Mucosa of rectum (tissue), 2 donors: ENCODE results near the gene LIX1.
"Not testable (repeated sequence)": the region's sequence is repeated elsewhere in the genome, so short reads cannot be mapped to it uniquely, and the experiment has no call there.

ENCODE experiments used
- H3K27ac ChIP-seq, 2 donors: one replicate each; pipeline ENCODE4 v1.7.0; 2013; ENCODE audit warnings: inconsistent platforms in 2 of 2, low read depth in 2 of 2, low read length in 2 of 2
- H3K27me3 ChIP-seq, 2 donors: one replicate each; pipeline ENCODE4 v1.7.0; 2013; ENCODE audit warnings: low read length in 2 of 2; ENCODE audit not compliant: control insufficient read depth in 2 of 2, insufficient read depth in 2 of 2
- H3K36me3 ChIP-seq, 2 donors: one replicate each; pipeline ENCODE4 v1.7.0; 2013; ENCODE audit warnings: low read length in 2 of 2; ENCODE audit not compliant: control insufficient read depth in 2 of 2, insufficient read depth in 2 of 2
- H3K4me1 ChIP-seq, 2 donors: one replicate each; pipeline ENCODE4 v1.7.0; 2013; ENCODE audit warnings: low read length in 2 of 2, mild to moderate bottlenecking in 1 of 2; ENCODE audit not compliant: control insufficient read depth in 2 of 2, insufficient read depth in 2 of 2
- H3K4me3 ChIP-seq, 2 donors: one replicate each; pipeline ENCODE4 v1.7.0; 2013; ENCODE audit warnings: low read length in 2 of 2
- H3K9ac ChIP-seq, 2 donors: one replicate each; pipeline ENCODE4 v1.7.0; 2013; ENCODE audit warnings: low read length in 2 of 2, low read depth in 1 of 2, mild to moderate bottlenecking in 1 of 2
- H3K9me3 ChIP-seq, 2 donors: one replicate each; pipeline ENCODE4 v1.7.0; 2013; ENCODE audit warnings: low read length in 2 of 2; ENCODE audit not compliant: control insufficient read depth in 2 of 2
- donor health status: healthy.
- donor health status: Normal muscosa, but diverticular disease.

LIX1 gene

GRCh38 chr5:97096191-97096590 lies 46.2 kb downstream of the LIX1 start:
- H3K4me3 ChIP-seq = no peak overlapping the region
- no peaks in the 10 kb centered on the region for H3K27me3 ChIP-seq
- H3K9me3 ChIP-seq = no peaks in the 10 kb centered on the region
- H3K27ac ChIP-seq = no peak overlapping the region
- H3K36me3 ChIP-seq = no peaks in the 10 kb centered on the region
- no peak overlapping the region for H3K9ac ChIP-seq
- H3K4me1 ChIP-seq = no peaks in the 10 kb centered on the region

- Histone ChIP-seq H3K9ac (no peak overlapping the region), H3K4me3 (no peak overlapping the region), H3K27me3 (no peaks in the 10 kb centered on the region), H3K4me1 (no peaks in the 10 kb centered on the region), H3K27ac (no peak overlapping the region), H3K36me3 (no peaks in the 10 kb centered on the region), H3K9me3 (no peaks in the 10 kb centered on the region)
Observed at GRCh38 chr5:97095318-97095732, 47.1 kb downstream of the LIX1 start.

GRCh38 chr5:97094579-97095317 lies 47.7 kb downstream of the LIX1 start:
- no peak overlapping the region for H3K4me3 ChIP-seq
- H3K4me1 ChIP-seq = no peaks in the 10 kb centered on the region
- no peak overlapping the region for H3K27ac ChIP-seq
- no peaks in the 10 kb centered on the region for H3K27me3 ChIP-seq
- H3K9me3 ChIP-seq = no peaks in the 10 kb centered on the region
- H3K36me3 ChIP-seq = no peaks in the 10 kb centered on the region
- H3K9ac ChIP-seq = no peak overlapping the region

GRCh38 chr5:97093193-97093592 lies 49.2 kb downstream of the LIX1 start:
- Histone ChIP-seq H3K4me3 (no peak overlapping the region), H3K36me3 (no peaks in the 10 kb centered on the region), H3K9ac (no peak overlapping the region), H3K27ac (no peak overlapping the region), H3K4me1 (no peaks in the 10 kb centered on the region), H3K9me3 (no peaks in the 10 kb centered on the region), H3K27me3 (no peaks in the 10 kb centered on the region)

GRCh38 chr5:97090944-97091343 lies 51.5 kb downstream of the LIX1 start:
- H3K9ac ChIP-seq = no peak overlapping the region
- no peaks in the 10 kb centered on the region for H3K27me3 ChIP-seq
- H3K27ac ChIP-seq = no peak overlapping the region
- H3K4me3 ChIP-seq = no peak overlapping the region
- H3K4me1 ChIP-seq = no peaks in the 10 kb centered on the region
- H3K36me3 ChIP-seq = no peaks in the 10 kb centered on the region
- H3K9me3 ChIP-seq = no peaks in the 10 kb centered on the region

GRCh38 chr5:97089149-97089801 lies 53.1 kb downstream of the LIX1 start:
- Histone ChIP-seq H3K27ac (no peak overlapping the region), H3K9ac (no peak overlapping the region), H3K36me3 (no peaks in the 10 kb centered on the region), H3K4me3 (no peak overlapping the region), H3K9me3 (no peaks in the 10 kb centered on the region), H3K27me3 (no peaks in the 10 kb centered on the region), H3K4me1 (no peaks in the 10 kb centered on the region)

GRCh38 chr5:97088774-97089148 lies 53.6 kb downstream of the LIX1 start:
- no peak overlapping the region for H3K9ac ChIP-seq
- no peak overlapping the region for H3K27ac ChIP-seq
- no peaks in the 10 kb centered on the region for H3K27me3 ChIP-seq
- no peak overlapping the region for H3K4me3 ChIP-seq
- no peaks in the 10 kb centered on the region for H3K9me3 ChIP-seq
- H3K36me3 ChIP-seq = no peaks in the 10 kb centered on the region
- H3K4me1 ChIP-seq = no peaks in the 10 kb centered on the region

GRCh38 chr5:97087138-97087537 lies 55.3 kb downstream of the LIX1 start:
- Histone ChIP-seq H3K4me3 (no peak overlapping the region), H3K36me3 (no peaks in the 10 kb centered on the region), H3K9me3 (no peaks in the 10 kb centered on the region), H3K4me1 (no peaks in the 10 kb centered on the region), H3K9ac (no peak overlapping the region), H3K27ac (no peak overlapping the region), H3K27me3 (no peaks in the 10 kb centered on the region)

GRCh38 chr5:97085459-97086181 lies 56.8 kb downstream of the LIX1 start:
- H3K27ac ChIP-seq = no peak overlapping the region
- no peaks in the 10 kb centered on the region for H3K9me3 ChIP-seq
- H3K27me3 ChIP-seq = no peaks in the 10 kb centered on the region
- no peak overlapping the region for H3K4me3 ChIP-seq
- no peaks in the 10 kb centered on the region for H3K36me3 ChIP-seq
- no peak overlapping the region for H3K9ac ChIP-seq
- H3K4me1 ChIP-seq = peaks cover 0 to 3% of the 10 kb centered on the region in 2 donors

GRCh38 chr5:97084782-97085458 lies 57.5 kb downstream of the LIX1 start:
- not testable (repeated sequence) for H3K4me1 ChIP-seq, H3K9me3 ChIP-seq, H3K27ac ChIP-seq, H3K4me3 ChIP-seq, H3K9ac ChIP-seq, H3K36me3 ChIP-seq, H3K27me3 ChIP-seq
